ENCODE measurements around the gene ZWILCH. TPM values are rescaled to one million over a fixed set of nuclear protein-coding genes. Genes with fewer than 3 reads are reported as not detected.
A peak's percentile ranks its signal among the peaks of the same experiment; 100 is the strongest.

Gene ZWILCH
- total RNA-seq, 1 donor = 36.5 TPM

- DNase-seq (ENCODE audit: low read depth) = no peak
- no peak for TF ChIP-seq CTCF (IDR thresholded peaks at IDR 0.05; ENCODE audit: insufficient read depth, low read length)
- no peak overlapping the region for H3K4me3 ChIP-seq (ENCODE audit: low read depth, low read length)
These were observed 23.8 kb upstream of the ZWILCH start for GRCh38 chr15:66481107-66481856.

- no peak for TF ChIP-seq CTCF (IDR thresholded peaks at IDR 0.05; ENCODE audit: insufficient read depth, low read length)
- no peak overlapping the region for H3K4me3 ChIP-seq (ENCODE audit: low read depth, low read length)
- no peak for DNase-seq (ENCODE audit: low read depth)
These were observed 22.6 kb upstream of the ZWILCH start for GRCh38 chr15:66482539-66482938.

GRCh38 chr15:66483131-66483566, 22.0 kb upstream of the ZWILCH start:
- no peak overlapping the region for H3K4me3 ChIP-seq (ENCODE audit: low read depth, low read length)
- no peak for TF ChIP-seq CTCF (IDR thresholded peaks at IDR 0.05; ENCODE audit: insufficient read depth, low read length)
- peak; percentile 24 for DNase-seq (ENCODE audit: low read depth)

GRCh38 chr15:66484539-66485112, 20.5 kb upstream of the ZWILCH start:
- H3K4me3 ChIP-seq (ENCODE audit: low read depth, low read length) = no peak overlapping the region
- TF ChIP-seq CTCF (IDR thresholded peaks at IDR 0.05; ENCODE audit: insufficient read depth, low read length) = no peak
- no peak for DNase-seq (ENCODE audit: low read depth)

GRCh38 chr15:66486887-66487286, 18.2 kb upstream of the ZWILCH start:
- TF ChIP-seq CTCF (IDR thresholded peaks at IDR 0.05; ENCODE audit: insufficient read depth, low read length) = no peak
- no peak overlapping the region for H3K4me3 ChIP-seq (ENCODE audit: low read depth, low read length)
- DNase-seq (ENCODE audit: low read depth) = no peak

GRCh38 chr15:66488525-66488924, 16.6 kb upstream of the ZWILCH start:
- no peak overlapping the region for H3K4me3 ChIP-seq (ENCODE audit: low read depth, low read length)
- TF ChIP-seq CTCF (IDR thresholded peaks at IDR 0.05; ENCODE audit: insufficient read depth, low read length) = no peak
- DNase-seq (ENCODE audit: low read depth) = no peak

All from fibroblast of the aortic adventitia (primary cell).